ENCODE data around the gene VPS18. TPM values are rescaled to one million over a fixed set of nuclear protein-coding genes. Genes with fewer than 3 reads are reported as not detected.

The VPS18 gene
- total RNA-seq, 1 experiment from 2014 or later = 9.6 TPM

GRCh38 chr15:40918146-40918798 lies 24.0 kb downstream of the VPS18 start:
- BruUV-seq (replicated peaks) = no TSS peak
- Histone ChIP-seq H3K27ac (no peak overlapping the region), H3K9me3 (ENCODE audit: insufficient read depth, low read depth) (no peaks in the 10 kb centered on the region), H2AFZ (no peak overlapping the region), H3K79me2 (ENCODE audit: low read depth) (no peaks in the 10 kb centered on the region), H3K4me2 (no peak overlapping the region), H3F3A (ENCODE audit: insufficient read depth, low read depth) (no peaks in the 10 kb centered on the region), H4K20me1 (ENCODE audit: insufficient read depth) (no peaks in the 10 kb centered on the region), H3K4me3 (no peak overlapping the region), H3K27me3 (ENCODE audit: insufficient read depth, low read depth) (no peaks in the 10 kb centered on the region), H3K9me2 (ENCODE audit: insufficient read depth) (no peaks in the 10 kb centered on the region), H3K4me1 (replicated peaks; ENCODE audit: insufficient read depth) (no peaks in the 10 kb centered on the region), H3K36me3 (ENCODE audit: low read depth) (no peaks in the 10 kb centered on the region)
- DNase-seq = no peak
- TF ChIP-seq EZH2 (IDR thresholded peaks at IDR 0.05; ENCODE audit: low read depth) = no peak
- TF ChIP-seq CTCF (conservative IDR thresholded peaks at IDR 0.05) = no peak
- ChIA-PET CTCF (interaction anchor here (0.5 to 0.7 kb wide), 2 partner anchors 60 to 223 kb away, joined by 3 to 6 read pairs; no protein-coding TSS in a partner anchor), POLR2A (ENCODE audit: unreplicated experiment) (no interaction called here)
- intact Hi-C loops (cut with micrococcal nuclease; ENCODE audit: unreplicated experiment) = no loop called here

GRCh38 chr15:40918799-40919392 lies 24.6 kb downstream of the VPS18 start:
- Histone ChIP-seq H2AFZ (no peak overlapping the region), H3K4me1 (replicated peaks; ENCODE audit: insufficient read depth) (no peaks in the 10 kb centered on the region), H3K36me3 (ENCODE audit: low read depth) (no peaks in the 10 kb centered on the region), H3K9me3 (ENCODE audit: insufficient read depth, low read depth) (no peaks in the 10 kb centered on the region), H3F3A (ENCODE audit: insufficient read depth, low read depth) (no peaks in the 10 kb centered on the region), H3K79me2 (ENCODE audit: low read depth) (no peaks in the 10 kb centered on the region), H3K9me2 (ENCODE audit: insufficient read depth) (no peaks in the 10 kb centered on the region), H3K27me3 (ENCODE audit: insufficient read depth, low read depth) (no peaks in the 10 kb centered on the region), H3K4me3 (no peak overlapping the region), H4K20me1 (ENCODE audit: insufficient read depth) (no peaks in the 10 kb centered on the region), H3K4me2 (no peak overlapping the region), H3K27ac (no peak overlapping the region)
- no TSS peak for BruUV-seq (replicated peaks)
- intact Hi-C loops (cut with micrococcal nuclease; ENCODE audit: unreplicated experiment) = no loop called here
- no peak for TF ChIP-seq EZH2 (IDR thresholded peaks at IDR 0.05; ENCODE audit: low read depth)
- no peak for TF ChIP-seq CTCF (conservative IDR thresholded peaks at IDR 0.05)
- no peak for DNase-seq
- POLR2A ChIA-PET (ENCODE audit: unreplicated experiment) = no interaction called here
- CTCF ChIA-PET = interaction anchor here (0.5 kb wide), 1 partner anchor 222 kb away, joined by 6 read pairs; no protein-coding TSS in a partner anchor

- Histone ChIP-seq H2AFZ (no peak overlapping the region), H3K27me3 (ENCODE audit: insufficient read depth, low read depth) (peaks cover 11% of the 10 kb centered on the region), H4K20me1 (ENCODE audit: insufficient read depth) (no peaks in the 10 kb centered on the region), H3K36me3 (ENCODE audit: low read depth) (no peaks in the 10 kb centered on the region), H3K9me2 (ENCODE audit: insufficient read depth) (no peaks in the 10 kb centered on the region), H3F3A (ENCODE audit: insufficient read depth, low read depth) (peaks cover 2% of the 10 kb centered on the region; the same call in 1 of the 2 replicates), H3K4me3 (no peak overlapping the region), H3K4me2 (no peak overlapping the region), H3K9me3 (ENCODE audit: insufficient read depth, low read depth) (no peaks in the 10 kb centered on the region), H3K27ac (no peak overlapping the region), H3K4me1 (replicated peaks; ENCODE audit: insufficient read depth) (0 out of 2 replicates have a peak, but pooled peaks cover 6% of the 10 kb centered on the region), H3K79me2 (ENCODE audit: low read depth) (no peaks in the 10 kb centered on the region)
- ChIA-PET POLR2A (ENCODE audit: unreplicated experiment) (interaction anchor here (0.6 to 0.7 kb wide), 2 partner anchors 184 to 206 kb away, joined by 4 read pairs; no protein-coding TSS in a partner anchor), CTCF (no interaction called here)
- no TSS peak for BruUV-seq (replicated peaks)
- no peak for TF ChIP-seq EZH2 (IDR thresholded peaks at IDR 0.05; ENCODE audit: low read depth)
- no peak for TF ChIP-seq CTCF (conservative IDR thresholded peaks at IDR 0.05)
- DNase-seq = no peak
- intact Hi-C loops (cut with micrococcal nuclease; ENCODE audit: unreplicated experiment) = no loop called here
These were observed 27.8 kb downstream of the VPS18 start for GRCh38 chr15:40921949-40922607.

Data from PC-9 (cell line).